Left ventricle myocardium superior (tissue), 1 donor: Measurements from ENCODE around the gene CCL4. TPM values are rescaled to one million over a fixed set of nuclear protein-coding genes. Genes with fewer than 3 reads are reported as not detected.

Source experiments
- ATAC-seq: fragments of 200-7000 bp; cut with Tn5 transposase; one replicate; pipeline ENCODE4 v1.9.1; 2020; ENCODE audit warnings: mild to moderate bottlenecking, moderate library complexity
- DNase-seq: peaks from one replicate; pipeline ENCODE4 v3.0.0-alpha.2; 2020
- intact Hi-C: fragments of 100-400 bp; cut with micrococcal nuclease; formaldehyde crosslinking; loops from one replicate; pipeline ENCODE4 v1.11.0; 2022
- total RNA-seq: library from RNA; stranded (reverse); fragmentation: NEBNext Ultra II Directional; extraction: Animal tissue kit (Norgen Biotek cat#: 25700); gene quantifications from one replicate; pipeline ENCODE4 v1.2.1, GENCODE V29; 2021
- donor health status: DM: no; HTN: yes; CAD: no; lungs with severe emphysema.

CCL4 gene
- total RNA-seq, 1 donor from 2014 or later = 0.74 TPM

DNA sequence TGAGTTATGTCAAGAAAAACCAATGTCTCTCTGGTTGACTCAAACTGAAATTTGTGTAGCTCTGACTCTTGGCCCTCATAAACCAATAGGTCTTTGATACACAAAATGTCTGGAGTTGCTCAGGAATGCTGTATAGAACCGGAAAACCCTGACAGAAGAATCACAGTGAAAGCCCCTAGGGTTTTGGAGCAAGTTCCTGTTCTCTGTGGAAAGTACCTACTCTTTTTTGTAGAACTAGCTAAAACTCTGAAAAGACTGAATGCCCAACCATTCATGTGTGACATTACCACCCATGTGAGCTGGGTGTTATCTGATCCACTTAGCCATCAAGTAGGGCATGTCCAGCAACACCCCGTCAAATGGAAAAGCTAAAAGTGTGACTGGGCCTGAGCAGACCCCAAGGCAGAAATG, 28.8 kb downstream of the CCL4 start:
- intact Hi-C loops = no loop called here
- ATAC-seq (no peak), DNase-seq (no peak)

DNA sequence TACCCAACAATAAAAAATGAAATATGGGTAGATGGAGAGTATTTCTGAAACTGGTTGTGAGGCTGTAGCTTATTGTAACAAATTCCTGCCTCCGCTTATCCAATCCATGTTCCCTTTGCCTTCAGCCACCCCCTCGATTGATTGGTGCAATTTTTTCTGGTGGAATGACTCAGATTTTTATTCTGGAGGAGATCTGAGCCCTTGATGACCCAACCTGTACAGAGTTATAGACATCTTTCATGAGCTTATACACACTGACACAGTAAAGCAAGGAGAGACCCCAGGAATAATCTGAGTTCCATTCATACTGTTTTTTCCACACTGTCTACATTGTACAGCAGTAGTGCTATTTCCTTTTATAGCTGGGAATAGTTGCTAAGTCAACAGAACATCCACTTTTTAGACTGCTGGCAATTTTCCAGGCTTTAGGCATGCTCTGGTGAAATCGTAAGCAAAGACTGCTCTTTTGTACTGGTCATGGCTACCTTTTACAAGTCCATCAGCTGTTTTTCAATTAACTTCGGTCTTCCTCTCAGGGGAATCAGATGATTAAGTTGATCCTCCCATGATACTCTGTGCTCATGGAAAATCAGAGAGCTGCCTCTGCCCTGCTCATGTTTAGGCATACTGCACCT, 30.1 kb downstream of the CCL4 start:
- no peak for ATAC-seq
- intact Hi-C loops = no loop called here
- DNase-seq = no peak

- DNase-seq = no peak
- ATAC-seq = no peak
- intact Hi-C loops = no loop called here
Measured at GRCh38 chr17:36135465-36135864, 31.8 kb downstream of the CCL4 start.

DNA sequence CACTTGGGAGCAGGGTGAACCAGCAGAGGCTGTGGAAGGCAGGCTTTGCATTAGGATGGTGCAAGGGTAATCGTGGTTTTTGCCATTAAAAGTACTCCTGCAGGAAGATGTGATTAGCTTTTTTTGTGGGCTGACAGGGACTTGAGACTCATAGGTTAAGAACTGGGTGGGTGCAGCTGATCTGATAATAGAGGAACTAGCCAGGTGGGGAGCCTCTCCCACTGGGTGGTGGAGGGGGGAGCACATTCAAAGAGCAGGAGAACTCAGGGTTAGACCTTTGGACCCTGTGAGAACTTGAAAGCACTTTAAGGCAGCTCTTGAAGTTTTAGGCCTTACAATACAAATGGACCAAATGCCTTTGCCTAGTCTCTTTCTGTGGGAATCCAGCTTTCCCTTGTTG, 32.4 kb downstream of the CCL4 start:
- ATAC-seq (no peak), DNase-seq (no peak)
- intact Hi-C loops = no loop called here

GRCh38 chr17:36136439-36136838, 32.8 kb downstream of the CCL4 start:
- intact Hi-C loops = no loop called here
- no peak for ATAC-seq
- DNase-seq = no peak

- ATAC-seq = no peak
- intact Hi-C loops = loop anchor here (10.0 kb wide), 1 partner anchor 177 kb away; no protein-coding TSS in a partner anchor
Measured at GRCh38 chr17:36142235-36142634, 38.6 kb downstream of the CCL4 start.

DNA sequence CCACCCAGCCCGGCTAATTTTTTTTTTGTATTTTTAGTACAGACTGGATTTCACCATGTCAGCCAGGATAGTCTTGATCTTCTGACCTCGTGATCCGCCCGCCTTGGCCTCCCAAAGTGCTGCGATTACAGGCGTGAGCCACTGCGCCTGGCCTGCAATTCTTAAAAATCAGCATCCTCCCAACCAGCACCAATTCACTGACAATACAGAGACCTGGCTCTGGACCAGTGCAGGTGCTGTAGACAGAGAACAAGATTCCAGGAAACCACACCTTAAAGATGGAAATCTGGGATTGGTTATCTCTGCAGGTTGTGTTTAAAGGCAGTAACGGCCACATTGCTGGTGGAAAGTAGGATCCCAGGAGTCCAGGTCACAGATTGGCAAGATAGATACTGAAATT, 39.2 kb downstream of the CCL4 start:
- intact Hi-C loops = loop anchor here (10.0 kb wide), 1 partner anchor 178 kb away; no protein-coding TSS in a partner anchor
- ATAC-seq = no peak
- no peak for DNase-seq

More at GRCh38 chr17:36142235-36142634, 38.6 kb downstream of the CCL4 start:
- no peak for DNase-seq

DNA sequence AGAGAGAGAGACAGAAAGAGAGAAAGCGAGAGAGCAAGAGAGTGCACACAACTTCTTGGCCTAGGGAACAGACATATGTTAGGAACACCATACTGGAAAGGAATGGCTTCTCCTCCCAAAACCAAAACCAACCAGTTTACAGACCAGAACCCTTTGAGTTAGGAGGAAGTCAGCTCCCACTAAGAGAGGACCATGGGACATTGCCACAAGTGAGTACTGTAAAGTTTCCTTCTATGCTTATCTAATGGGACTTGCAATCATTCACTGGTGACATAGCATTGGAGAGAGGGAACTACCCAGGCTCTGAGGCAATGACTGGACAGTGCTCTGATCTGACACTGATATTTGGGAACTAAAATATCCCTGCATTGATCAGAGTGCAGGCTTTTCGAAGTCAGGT, 40.4 kb downstream of the CCL4 start:
- DNase-seq (no peak), ATAC-seq (no peak)
- intact Hi-C loops = loop anchor here (10.0 kb wide), 1 partner anchor 179 kb away; no protein-coding TSS in a partner anchor

- DNase-seq = no peak
- intact Hi-C loops = loop anchor here (10.0 kb wide), 1 partner anchor 180 kb away; no protein-coding TSS in a partner anchor
- ATAC-seq = no peak
Measured at GRCh38 chr17:36144981-36145729, 41.5 kb downstream of the CCL4 start.

DNA sequence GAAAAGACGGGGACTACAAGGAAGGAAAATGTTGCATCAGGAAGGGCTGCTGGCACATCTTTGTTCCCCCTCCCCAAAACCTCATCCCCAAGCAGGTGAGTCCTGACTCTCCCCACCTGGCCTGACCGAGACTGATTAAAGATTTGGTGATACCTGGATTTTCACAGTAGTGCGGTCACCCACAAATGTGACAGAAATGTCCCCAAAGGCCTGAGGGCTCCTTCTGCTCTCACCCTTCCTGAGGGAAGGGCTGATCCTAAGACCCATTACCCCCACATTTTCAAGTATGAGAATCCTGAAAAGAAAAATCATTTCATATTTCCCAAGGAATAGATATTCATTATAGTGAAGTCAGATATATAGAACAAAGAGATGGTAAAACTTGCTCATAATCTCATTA, 44.0 kb downstream of the CCL4 start:
- no peak for DNase-seq
- no peak for ATAC-seq
- intact Hi-C loops = loop anchor here (10.0 kb wide), 1 partner anchor 183 kb away; no protein-coding TSS in a partner anchor

DNA sequence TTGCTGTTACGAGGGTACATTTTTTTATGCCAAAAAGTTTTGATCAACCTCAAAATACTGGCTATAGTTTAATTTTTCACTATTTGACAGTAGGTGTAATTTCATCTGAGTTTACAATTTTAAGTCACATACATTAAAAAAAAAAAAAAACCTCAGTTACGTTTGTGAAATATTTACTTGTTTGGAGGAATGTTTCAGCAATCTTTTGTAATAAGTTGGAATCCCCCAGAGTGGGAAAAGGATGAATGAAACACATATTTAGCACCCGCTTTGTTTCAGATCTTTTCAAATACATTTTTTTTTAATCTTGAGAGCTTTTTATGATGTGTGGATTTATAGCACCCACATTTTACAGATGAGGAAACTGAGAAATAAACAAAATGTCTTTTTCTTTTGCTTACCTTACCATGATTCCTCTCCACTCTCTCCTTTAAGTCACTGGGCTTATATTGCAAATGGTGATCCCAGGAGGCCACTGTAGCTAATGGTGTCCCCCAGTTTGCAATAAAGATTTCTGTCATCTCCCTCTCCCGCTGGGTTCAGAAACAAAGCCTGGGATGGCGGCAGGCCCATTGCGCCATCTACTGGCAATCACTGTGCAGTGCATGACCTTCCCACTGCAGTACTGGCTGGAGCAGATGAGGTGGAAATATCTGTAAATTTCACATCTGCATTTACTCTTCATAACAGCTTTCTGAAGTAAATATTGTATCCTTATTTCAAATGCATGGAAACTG, 45.1 kb downstream of the CCL4 start:
- ATAC-seq = peak; percentile 94
- DNase-seq = peak; percentile 74
- intact Hi-C loops = loop anchor here (10.0 kb wide), 1 partner anchor 184 kb away; no protein-coding TSS in a partner anchor

- DNase-seq (peak; percentile 32), ATAC-seq (peak; percentile 87)
- intact Hi-C loops = loop anchor here (10.0 kb wide), 1 partner anchor 185 kb away; no protein-coding TSS in a partner anchor
Measured at GRCh38 chr17:36149296-36149820, 45.7 kb downstream of the CCL4 start.

DNA sequence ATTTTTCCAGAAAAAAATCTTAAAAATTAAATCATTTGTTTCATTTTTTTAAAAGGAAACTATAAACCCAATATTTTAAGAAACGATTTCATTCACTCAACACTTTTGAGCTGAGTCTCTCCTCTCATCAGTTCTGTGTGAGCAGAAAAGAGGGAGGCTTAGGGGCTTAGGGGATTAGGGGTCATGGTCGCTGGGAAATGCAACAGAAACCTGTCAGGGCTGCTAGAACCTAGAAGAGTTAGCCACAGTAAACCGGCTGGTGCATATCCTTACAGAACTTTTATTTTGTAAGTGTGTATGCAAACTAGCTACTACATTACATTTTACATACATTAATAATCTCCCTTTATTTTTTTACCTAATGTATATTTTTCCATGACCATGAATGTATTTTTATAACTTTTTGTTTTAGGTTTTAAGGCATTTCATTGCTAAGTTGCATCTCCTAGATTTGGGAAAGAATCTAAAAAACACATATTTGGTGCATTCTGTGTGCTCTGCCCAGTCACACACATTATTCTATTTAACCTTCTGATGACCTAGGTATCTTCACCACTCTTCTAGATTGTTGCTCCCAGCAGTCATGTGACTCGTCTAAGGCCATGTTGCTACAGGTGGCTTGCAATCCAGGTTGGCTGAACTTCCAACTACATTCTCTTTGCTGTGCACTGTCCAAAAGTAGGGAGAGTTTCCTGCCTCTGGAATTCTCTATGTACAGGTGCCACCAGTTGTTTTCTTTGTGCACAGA, 48.4 kb downstream of the CCL4 start:
- intact Hi-C loops = no loop called here
- ATAC-seq (no peak), DNase-seq (no peak)

DNA sequence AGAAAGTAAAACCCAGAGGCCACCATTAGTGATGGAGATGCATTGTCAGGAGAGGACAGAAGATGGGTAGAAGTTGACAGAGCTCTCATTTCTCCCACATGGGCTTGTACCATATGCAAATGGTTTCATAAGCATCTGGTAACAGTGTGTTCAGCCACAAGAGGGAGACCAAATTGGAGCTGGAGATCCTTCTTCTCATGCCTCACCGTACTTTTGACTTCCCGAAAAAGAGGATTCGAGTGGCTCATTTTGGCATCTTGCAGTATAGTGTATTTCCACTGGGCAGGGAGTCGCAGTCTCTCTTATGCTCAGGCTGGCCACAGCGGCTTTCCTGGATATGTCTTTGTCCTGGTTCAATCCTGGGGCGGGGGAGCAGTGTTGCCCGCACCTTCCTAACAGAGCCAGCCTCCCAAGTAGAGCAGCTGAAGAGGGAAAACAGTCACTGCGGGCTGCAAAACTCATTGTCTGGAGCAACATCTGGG, 49.1 kb downstream of the CCL4 start:
- intact Hi-C loops = no loop called here
- ATAC-seq (no peak), DNase-seq (no peak)

- intact Hi-C loops = no loop called here
- DNase-seq (no peak), ATAC-seq (no peak)
Measured at GRCh38 chr17:36153895-36154610, 50.4 kb downstream of the CCL4 start.
